Spleen (tissue), 7 donors: ENCODE data around the gene TAX1BP1.

ENCODE experiments used
- CTCF ChIP-seq, 11 experiments: fragments of 200-600 bp in 7 of 11; fragments of 450-650 bp in 4 of 11; sonication (generic) in 4 of 11; IDR thresholded peaks in 8 of 11; conservative IDR thresholded peaks in 3 of 11; 1 replicate in 7 of 11; 2 replicates in 4 of 11; pipeline versions ENCODE4 v1.4.0 to v1.8.0; 2016 to 2021; ENCODE audit warnings: antibody characterized with exemption in 11 of 11, inconsistent platforms in 4 of 11, mild to moderate bottlenecking in 1 of 11
- POLR2A ChIP-seq, 3 donors: fragments of 450-650 bp; IDR thresholded peaks; one replicate each; pipeline ENCODE4 v1.5.1; 2017; ENCODE audit warnings: antibody characterized with exemption in 3 of 3, mild to moderate bottlenecking in 1 of 3
- POLR2AphosphoS5 ChIP-seq, 3 donors: sonication (generic); formaldehyde crosslinking; IDR thresholded peaks; one replicate each; pipeline ENCODE4 v1.5.1; 2017; ENCODE audit warnings: antibody characterized with exemption in 3 of 3
- donor health status: DM: no; HTN: no; CAD: no; lungs with moderate emphysema.
- donor health status: DM: no; HTN: no; CAD: no.
- donor health status: DM: no; HTN: no; CAD: no.

DNA sequence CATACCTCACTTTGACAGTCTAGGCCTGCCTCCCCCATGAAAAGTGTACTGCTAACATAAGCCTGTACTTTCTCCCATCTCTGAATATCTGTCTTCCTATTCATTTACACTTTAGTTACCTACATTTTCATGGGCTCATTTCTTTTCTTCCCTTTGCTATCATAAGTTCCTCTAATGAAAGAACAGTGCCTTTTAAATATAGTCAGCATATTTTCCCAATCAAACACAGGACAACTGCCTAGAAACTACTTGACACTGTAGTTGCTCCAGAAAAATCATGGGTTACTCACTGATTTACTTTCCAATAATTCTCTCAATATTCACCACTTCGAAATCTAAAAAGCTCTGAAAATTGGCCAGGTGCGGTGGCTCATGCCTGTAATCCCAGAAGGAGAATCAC, 2.8 kb upstream of the TAX1BP1 start:
- TF ChIP-seq CTCF (IDR thresholded peaks at IDR 0.05 in 8 of 11, conservative IDR thresholded peaks at IDR 0.05 in 3 of 11) (no peak), POLR2AphosphoS5 (IDR thresholded peaks at IDR 0.05) (no peak), POLR2A (IDR thresholded peaks at IDR 0.05) (no peak)
